Measurements from ENCODE around the gene JAZF1.

JAZF1 gene

GRCh38 chr7:28013441-28013840 is 167.2 kb downstream of the JAZF1 start:
- Mint-ChIP-seq H3K9me3 (peaks cover 6% of the 10 kb centered on the region), H3K36me3 (ENCODE audit: low read depth) (peaks cover 12% of the 10 kb centered on the region), H3K27me3 (no peaks in the 10 kb centered on the region), H3K27ac (no peak overlapping the region), H3K4me1 (ENCODE audit: low read depth) (peaks cover 4% of the 10 kb centered on the region), H3K4me3 (no peak overlapping the region)

GRCh38 chr7:28013019-28013418 is 167.6 kb downstream of the JAZF1 start:
- Mint-ChIP-seq H3K27ac (no peak overlapping the region), H3K36me3 (ENCODE audit: low read depth) (peaks cover 12% of the 10 kb centered on the region), H3K9me3 (peaks cover 6% of the 10 kb centered on the region), H3K4me1 (ENCODE audit: low read depth) (peaks cover 6% of the 10 kb centered on the region), H3K27me3 (no peaks in the 10 kb centered on the region), H3K4me3 (no peak overlapping the region)

GRCh38 chr7:28008911-28009310 is 171.7 kb downstream of the JAZF1 start:
- Mint-ChIP-seq H3K27ac (no peak overlapping the region), H3K9me3 (no peaks in the 10 kb centered on the region), H3K4me3 (no peak overlapping the region), H3K4me1 (ENCODE audit: low read depth) (peaks cover 15% of the 10 kb centered on the region), H3K36me3 (ENCODE audit: low read depth) (no peaks in the 10 kb centered on the region), H3K27me3 (no peaks in the 10 kb centered on the region)

- no peaks in the 10 kb centered on the region for H3K36me3 Mint-ChIP-seq (ENCODE audit: low read depth)
- H3K4me1 Mint-ChIP-seq (ENCODE audit: low read depth), result peaks cover 15% of the 10 kb centered on the region
- H3K27ac Mint-ChIP-seq, result no peak overlapping the region
- H3K4me3 Mint-ChIP-seq, result no peak overlapping the region
- H3K27me3 Mint-ChIP-seq, result no peaks in the 10 kb centered on the region
- no peaks in the 10 kb centered on the region for H3K9me3 Mint-ChIP-seq
These were observed 172.4 kb downstream of the JAZF1 start for GRCh38 chr7:28008171-28008570.

- Mint-ChIP-seq H3K4me1 (ENCODE audit: low read depth) (peaks cover 15% of the 10 kb centered on the region), H3K36me3 (ENCODE audit: low read depth) (no peaks in the 10 kb centered on the region), H3K4me3 (no peak overlapping the region), H3K27me3 (no peaks in the 10 kb centered on the region), H3K27ac (no peak overlapping the region), H3K9me3 (no peaks in the 10 kb centered on the region)
These were observed 174.1 kb downstream of the JAZF1 start for GRCh38 chr7:28006491-28006890.

- Mint-ChIP-seq H3K27ac (no peak overlapping the region), H3K36me3 (ENCODE audit: low read depth) (no peaks in the 10 kb centered on the region), H3K4me3 (no peak overlapping the region)
These were observed 174.8 kb downstream of the JAZF1 start for GRCh38 chr7:28005847-28006231.

GRCh38 chr7:28005075-28005846 is 175.3 kb downstream of the JAZF1 start:
- Mint-ChIP-seq H3K4me1 (ENCODE audit: low read depth) (peaks cover 15% of the 10 kb centered on the region), H3K27ac (no peak overlapping the region), H3K27me3 (no peaks in the 10 kb centered on the region), H3K36me3 (ENCODE audit: low read depth) (no peaks in the 10 kb centered on the region), H3K9me3 (no peaks in the 10 kb centered on the region), H3K4me3 (no peak overlapping the region)

More at GRCh38 chr7:28005847-28006231, 174.8 kb downstream of the JAZF1 start:
- H3K4me1 Mint-ChIP-seq (ENCODE audit: low read depth), result peaks cover 15% of the 10 kb centered on the region
- H3K9me3 Mint-ChIP-seq, result no peaks in the 10 kb centered on the region
- no peaks in the 10 kb centered on the region for H3K27me3 Mint-ChIP-seq

- H3K36me3 Mint-ChIP-seq (ENCODE audit: low read depth), result no peaks in the 10 kb centered on the region
- no peaks in the 10 kb centered on the region for H3K27me3 Mint-ChIP-seq
- H3K9me3 Mint-ChIP-seq, result no peaks in the 10 kb centered on the region
- peaks cover 10% of the 10 kb centered on the region for H3K4me1 Mint-ChIP-seq (ENCODE audit: low read depth)
- no peak overlapping the region for H3K4me3 Mint-ChIP-seq
- no peak overlapping the region for H3K27ac Mint-ChIP-seq
These were observed 177.2 kb downstream of the JAZF1 start for GRCh38 chr7:28003408-28003807.

GRCh38 chr7:28002638-28003037 is 178.0 kb downstream of the JAZF1 start:
- Mint-ChIP-seq H3K36me3 (ENCODE audit: low read depth) (peaks cover 2% of the 10 kb centered on the region), H3K4me1 (ENCODE audit: low read depth) (peaks cover 9% of the 10 kb centered on the region), H3K4me3 (no peak overlapping the region), H3K27me3 (no peaks in the 10 kb centered on the region), H3K9me3 (no peaks in the 10 kb centered on the region), H3K27ac (no peak overlapping the region)

- H3K4me3 Mint-ChIP-seq, result no peak overlapping the region
- H3K36me3 Mint-ChIP-seq (ENCODE audit: low read depth), result peaks cover 4% of the 10 kb centered on the region
- peaks cover 9% of the 10 kb centered on the region for H3K4me1 Mint-ChIP-seq (ENCODE audit: low read depth)
- no peaks in the 10 kb centered on the region for H3K27me3 Mint-ChIP-seq
- H3K27ac Mint-ChIP-seq, result no peak overlapping the region
- H3K9me3 Mint-ChIP-seq, result no peaks in the 10 kb centered on the region
These were observed 178.7 kb downstream of the JAZF1 start for GRCh38 chr7:28001896-28002295.

GRCh38 chr7:27999829-28000228 is 180.8 kb downstream of the JAZF1 start:
- no peak overlapping the region for H3K27ac Mint-ChIP-seq
- peaks cover 1% of the 10 kb centered on the region for H3K4me1 Mint-ChIP-seq (ENCODE audit: low read depth)
- H3K27me3 Mint-ChIP-seq, result no peaks in the 10 kb centered on the region
- peaks cover 4% of the 10 kb centered on the region for H3K36me3 Mint-ChIP-seq (ENCODE audit: low read depth)
- no peak overlapping the region for H3K4me3 Mint-ChIP-seq
- H3K9me3 Mint-ChIP-seq, result no peaks in the 10 kb centered on the region

GRCh38 chr7:27998382-27998781 is 182.2 kb downstream of the JAZF1 start:
- Mint-ChIP-seq H3K36me3 (ENCODE audit: low read depth) (peaks cover 4% of the 10 kb centered on the region), H3K9me3 (no peaks in the 10 kb centered on the region), H3K27ac (no peak overlapping the region), H3K27me3 (no peaks in the 10 kb centered on the region), H3K4me1 (ENCODE audit: low read depth) (peaks cover 3% of the 10 kb centered on the region), H3K4me3 (no peak overlapping the region)

- peaks cover 4% of the 10 kb centered on the region for H3K36me3 Mint-ChIP-seq (ENCODE audit: low read depth)
- H3K4me3 Mint-ChIP-seq, result no peak overlapping the region
- peaks cover 3% of the 10 kb centered on the region for H3K4me1 Mint-ChIP-seq (ENCODE audit: low read depth)
- no peaks in the 10 kb centered on the region for H3K9me3 Mint-ChIP-seq
- H3K27me3 Mint-ChIP-seq, result no peaks in the 10 kb centered on the region
- no peak overlapping the region for H3K27ac Mint-ChIP-seq
These were observed 183.3 kb downstream of the JAZF1 start for GRCh38 chr7:27997188-27997707.

- Mint-ChIP-seq H3K27ac (no peak overlapping the region), H3K4me1 (ENCODE audit: low read depth) (peaks cover 4% of the 10 kb centered on the region), H3K9me3 (no peaks in the 10 kb centered on the region), H3K27me3 (no peaks in the 10 kb centered on the region), H3K4me3 (no peak overlapping the region), H3K36me3 (ENCODE audit: low read depth) (peaks cover 5% of the 10 kb centered on the region)
These were observed 184.5 kb downstream of the JAZF1 start for GRCh38 chr7:27996141-27996540.

- no peak overlapping the region for H3K27ac Mint-ChIP-seq
These were observed 185.4 kb downstream of the JAZF1 start for GRCh38 chr7:27995228-27995627.

GRCh38 chr7:27994639-27995038 is 186.0 kb downstream of the JAZF1 start:
- H3K27ac Mint-ChIP-seq, result no peak overlapping the region

More at GRCh38 chr7:27995228-27995627, 185.4 kb downstream of the JAZF1 start:
- Mint-ChIP-seq H3K9me3 (no peaks in the 10 kb centered on the region), H3K4me3 (no peak overlapping the region), H3K36me3 (ENCODE audit: low read depth) (peaks cover 10% of the 10 kb centered on the region), H3K27me3 (no peaks in the 10 kb centered on the region), H3K4me1 (ENCODE audit: low read depth) (peaks cover 9% of the 10 kb centered on the region)

More at GRCh38 chr7:27994639-27995038, 186.0 kb downstream of the JAZF1 start:
- Mint-ChIP-seq H3K4me1 (ENCODE audit: low read depth) (peaks cover 9% of the 10 kb centered on the region), H3K4me3 (no peak overlapping the region), H3K9me3 (no peaks in the 10 kb centered on the region), H3K36me3 (ENCODE audit: low read depth) (peaks cover 10% of the 10 kb centered on the region), H3K27me3 (no peaks in the 10 kb centered on the region)

Measured in stimulated activated naive CD8-positive, alpha-beta T cell treated with anti-CD3 and anti-CD28 coated beads, Interleukin-15, Interleukin-2, amounts not matched to agents 100 ng/mL and 50 ng/mL, for 24 hours (primary cell).